Upper lobe of left lung (tissue), 6 donors: ENCODE measurements around the gene FRAT1. TPM values are rescaled to one million over a fixed set of nuclear protein-coding genes. Genes with fewer than 3 reads are reported as not detected.

Experiments used
- ATAC-seq, 2 donors: fragments of 200-7000 bp; cut with Tn5 transposase; one replicate each; pipeline ENCODE4 v1.9.1; 2022; ENCODE audit warnings: mild to moderate bottlenecking in 2 of 2, moderate library complexity in 2 of 2; ENCODE audit not compliant: low FRiP score in 2 of 2
- DNase-seq, 2 donors: peaks; one replicate each; pipeline ENCODE4 v3.0.0-alpha.2; 2019 to 2020
- H3K27ac ChIP-seq, 4 donors: fragments of 200-600 bp; sonication (generic); one replicate each; pipeline ENCODE4 v1.5.1; 2016 to 2019
- H3K27me3 ChIP-seq, 4 donors: fragments of 200-600 bp; sonication (generic); one replicate each; pipeline ENCODE4 v1.5.1; 2017 to 2019
- H3K36me3 ChIP-seq, 4 donors: fragments of 200-600 bp; sonication (generic); one replicate each; pipeline ENCODE4 v1.5.1; 2016 to 2019
- H3K4me1 ChIP-seq, 4 donors: fragments of 200-600 bp; sonication (generic); one replicate each; pipeline ENCODE4 v1.5.1; 2018 to 2019
- H3K4me3 ChIP-seq, 4 donors: fragments of 200-600 bp; sonication (generic); one replicate each; pipeline ENCODE4 v1.5.1; 2017 to 2019; ENCODE audit warnings: mild to moderate bottlenecking in 2 of 4, moderate library complexity in 1 of 4
- H3K9me3 ChIP-seq, 4 donors: fragments of 200-600 bp; sonication (generic); one replicate each; pipeline ENCODE4 v1.5.1; 2018 to 2019
- EP300 ChIP-seq, 4 donors: sonication (generic); formaldehyde crosslinking; IDR thresholded peaks; one replicate each; pipeline ENCODE4 v1.5.1; 2017; ENCODE audit warnings: antibody characterized with exemption in 4 of 4, control low read depth in 2 of 4
- POLR2A ChIP-seq, 4 donors: fragments of 450-650 bp; IDR thresholded peaks; one replicate each; pipeline ENCODE4 v1.5.1; 2016 to 2017; ENCODE audit warnings: antibody characterized with exemption in 4 of 4, mild to moderate bottlenecking in 2 of 4
- POLR2AphosphoS5 ChIP-seq, 2 donors: sonication (generic); formaldehyde crosslinking; IDR thresholded peaks; one replicate each; pipeline ENCODE4 v1.5.1; 2017; ENCODE audit warnings: antibody characterized with exemption in 2 of 2
- WGBS, 2 donors: methylation state at CpG; one replicate each; pipeline ENCODE4 v1.1.5; 2017 to 2018; 5-methylcytosine and 5-hydroxymethylcytosine counted together
- total RNA-seq, 6 donors: library from RNA; depleted of rRNA in 4 of 6; stranded (reverse); fragments of >200 nt in 4 of 6; gene quantifications; one replicate each; pipeline versions ENCODE4 v1.1.0 to v1.2.1, GENCODE V29; 2016 to 2021
- TF ChIP-seq, protein P1 (sequence below), 6 experiments: fragments of 450-650 bp in 4 of 6; fragments of 200-600 bp in 2 of 6; sonication (generic) in 2 of 6; IDR thresholded peaks; one replicate each; pipeline ENCODE4 v1.5.1; 2016 to 2019; ENCODE audit warnings: antibody characterized with exemption in 6 of 6
- donor health status: DM: no; HTN: no; CAD: no; lungs with moderate emphysema.
- donor health status: DM: no; HTN: yes; CAD: no; lungs with severe emphysema.

FRAT1 gene
- total RNA-seq, 6 donors from 2014 or later = 8.9 to 20.2 (median 15.4) TPM

DNA sequence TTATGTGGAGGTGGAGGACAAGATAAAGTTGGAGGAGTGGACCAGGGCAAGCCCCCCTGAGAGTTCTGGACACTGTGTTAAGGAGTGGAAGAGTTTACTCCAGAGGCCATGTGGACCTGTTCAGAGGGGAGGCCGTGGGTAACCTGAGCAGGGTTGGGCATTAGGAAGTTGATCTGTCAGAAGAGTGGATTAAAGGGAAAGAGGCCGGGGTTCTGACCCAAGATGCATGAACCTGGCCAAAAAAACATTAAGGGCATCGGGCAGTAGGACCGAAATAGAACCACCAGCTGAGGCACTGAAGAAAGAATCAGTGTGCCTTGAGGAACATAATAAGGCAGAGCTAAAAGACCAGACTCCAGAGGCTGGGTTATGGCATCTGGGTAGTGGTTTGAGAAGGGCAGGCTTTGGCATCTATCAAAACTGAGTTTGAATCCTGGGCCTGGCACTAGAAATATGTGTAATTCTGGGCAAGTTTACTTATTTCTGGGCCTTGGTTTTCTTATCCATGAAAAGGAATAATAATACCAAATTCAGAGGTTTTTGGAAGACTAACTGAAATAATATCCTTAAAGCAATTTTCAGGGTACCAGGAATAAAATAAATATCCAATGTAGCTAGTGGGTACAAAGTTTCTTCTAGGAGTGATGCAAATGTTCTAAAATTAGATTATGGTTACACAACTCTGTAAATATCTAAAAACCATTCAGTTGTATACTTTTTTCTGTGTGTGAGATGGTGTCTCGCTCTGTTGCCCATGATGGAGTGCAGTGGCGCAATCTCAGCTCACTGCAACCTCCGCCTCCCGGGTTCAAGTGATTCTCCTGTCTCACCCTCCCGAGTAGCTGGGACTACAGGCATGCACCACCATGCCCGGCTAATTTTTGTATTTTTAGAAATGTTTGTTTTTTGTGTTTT lies 10.9 kb upstream of the FRAT1 start:
- Histone ChIP-seq H3K27me3 (no peaks in the 10 kb centered on the region), H3K4me3 (no peak overlapping the region), H3K36me3 (no peaks in the 10 kb centered on the region), H3K9me3 (no peaks in the 10 kb centered on the region), H3K4me1 (no peaks in the 10 kb centered on the region), H3K27ac (no peak overlapping the region)
- WGBS, 2 donors = 64 to 68% methylated on average over 10 of the region's 10 CpGs
- DNase-seq = no peak
- ATAC-seq = no peak
- TF ChIP-seq POLR2A (IDR thresholded peaks at IDR 0.05) (no peak), EP300 (IDR thresholded peaks at IDR 0.05) (no peak), POLR2AphosphoS5 (IDR thresholded peaks at IDR 0.05) (no peak)
- TF ChIP-seq, protein P1, sequence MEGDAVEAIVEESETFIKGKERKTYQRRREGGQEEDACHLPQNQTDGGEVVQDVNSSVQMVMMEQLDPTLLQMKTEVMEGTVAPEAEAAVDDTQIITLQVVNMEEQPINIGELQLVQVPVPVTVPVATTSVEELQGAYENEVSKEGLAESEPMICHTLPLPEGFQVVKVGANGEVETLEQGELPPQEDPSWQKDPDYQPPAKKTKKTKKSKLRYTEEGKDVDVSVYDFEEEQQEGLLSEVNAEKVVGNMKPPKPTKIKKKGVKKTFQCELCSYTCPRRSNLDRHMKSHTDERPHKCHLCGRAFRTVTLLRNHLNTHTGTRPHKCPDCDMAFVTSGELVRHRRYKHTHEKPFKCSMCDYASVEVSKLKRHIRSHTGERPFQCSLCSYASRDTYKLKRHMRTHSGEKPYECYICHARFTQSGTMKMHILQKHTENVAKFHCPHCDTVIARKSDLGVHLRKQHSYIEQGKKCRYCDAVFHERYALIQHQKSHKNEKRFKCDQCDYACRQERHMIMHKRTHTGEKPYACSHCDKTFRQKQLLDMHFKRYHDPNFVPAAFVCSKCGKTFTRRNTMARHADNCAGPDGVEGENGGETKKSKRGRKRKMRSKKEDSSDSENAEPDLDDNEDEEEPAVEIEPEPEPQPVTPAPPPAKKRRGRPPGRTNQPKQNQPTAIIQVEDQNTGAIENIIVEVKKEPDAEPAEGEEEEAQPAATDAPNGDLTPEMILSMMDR (IDR thresholded peaks at IDR 0.05) = no peak

DNA sequence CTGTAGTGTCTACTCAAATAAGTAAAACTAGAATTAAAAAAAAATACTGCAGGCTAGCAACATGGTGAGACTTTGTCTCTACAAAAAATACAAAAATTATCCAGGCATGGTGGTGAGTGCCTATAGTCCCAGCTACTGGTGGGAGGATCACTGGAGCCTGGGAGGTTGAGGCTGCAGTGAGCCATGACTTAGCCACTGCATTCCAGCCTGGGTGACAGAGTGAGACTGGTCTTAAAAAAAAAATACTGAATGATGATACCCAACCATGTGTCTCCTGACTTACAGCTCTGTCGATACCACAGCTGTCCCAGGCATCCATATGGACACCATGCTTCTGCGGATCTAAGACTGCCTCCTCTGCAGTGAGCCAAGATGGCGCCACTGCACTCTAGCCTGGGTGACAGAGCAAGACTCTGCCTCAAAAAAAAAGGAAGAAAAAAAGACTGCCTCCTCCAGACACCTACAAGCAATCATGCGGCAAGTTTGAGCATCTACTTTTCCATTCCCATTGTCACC lies 7.9 kb upstream of the FRAT1 start:
- no peaks in the 10 kb centered on the region for H3K4me1 ChIP-seq
- 95 to 97% methylated on average over 4 of the region's 4 CpGs for WGBS, 2 donors
- no peaks in the 10 kb centered on the region for H3K36me3 ChIP-seq
- no peak overlapping the region for H3K27ac ChIP-seq
- H3K4me3 ChIP-seq = no peak overlapping the region
- TF ChIP-seq, protein P1 (IDR thresholded peaks at IDR 0.05) = no peak
- TF ChIP-seq POLR2A (IDR thresholded peaks at IDR 0.05) (no peak), EP300 (IDR thresholded peaks at IDR 0.05) (no peak), POLR2AphosphoS5 (IDR thresholded peaks at IDR 0.05) (no peak)
- ATAC-seq (no peak), DNase-seq (no peak)
- H3K9me3 ChIP-seq = no peaks in the 10 kb centered on the region
- no peaks in the 10 kb centered on the region for H3K27me3 ChIP-seq

DNA sequence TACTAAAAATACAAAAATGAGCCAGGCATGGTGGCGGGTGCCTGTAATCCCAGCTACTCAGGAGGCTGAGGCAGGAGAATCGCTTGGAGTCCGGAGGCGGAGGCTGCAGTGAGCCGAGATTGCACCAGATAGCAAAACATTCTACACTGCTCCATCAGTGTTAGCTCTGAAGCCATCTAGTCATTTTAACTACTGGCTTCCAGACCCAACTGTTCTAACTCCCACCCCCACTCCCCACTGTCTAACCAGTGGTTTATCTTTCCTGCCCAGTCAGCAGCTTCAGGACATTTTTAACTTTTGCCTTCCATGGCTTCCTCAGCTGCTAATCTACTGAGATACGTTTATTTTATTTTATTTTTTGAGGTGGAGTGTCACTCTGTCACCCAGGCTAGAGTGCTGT lies 6.2 kb upstream of the FRAT1 start:
- DNase-seq (no peak), ATAC-seq (no peak)
- H3K27ac ChIP-seq = no peak overlapping the region
- no peaks in the 10 kb centered on the region for H3K36me3 ChIP-seq
- no peaks in the 10 kb centered on the region for H3K27me3 ChIP-seq
- H3K9me3 ChIP-seq = no peaks in the 10 kb centered on the region
- TF ChIP-seq POLR2A (IDR thresholded peaks at IDR 0.05) (no peak), EP300 (IDR thresholded peaks at IDR 0.05) (no peak), POLR2AphosphoS5 (IDR thresholded peaks at IDR 0.05) (no peak)
- TF ChIP-seq, protein P1 (IDR thresholded peaks at IDR 0.05) = no peak
- peaks cover 0 to 4% (median 1%) of the 10 kb centered on the region in 4 donors for H3K4me1 ChIP-seq
- WGBS, 2 donors = 82 to 85% methylated on average over 6 of the region's 6 CpGs
- H3K4me3 ChIP-seq = no peak overlapping the region

DNA sequence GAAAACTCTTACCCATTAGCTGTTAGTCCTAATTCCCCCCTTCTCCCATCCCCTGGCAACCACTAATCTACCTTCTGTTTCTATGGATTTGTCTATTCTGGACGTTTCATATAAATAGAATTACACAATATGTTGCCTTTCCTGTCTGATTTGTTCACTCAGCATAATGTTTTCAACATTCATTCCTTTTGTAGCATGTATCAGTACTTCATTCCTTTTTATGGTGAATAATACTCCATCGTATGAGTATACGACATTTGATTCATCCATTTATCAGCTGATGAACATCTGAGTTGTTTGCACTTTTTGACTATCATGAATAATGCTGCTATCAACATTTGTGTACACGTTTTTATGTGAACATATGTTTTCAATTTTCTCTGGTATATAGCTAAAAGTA lies 4.4 kb upstream of the FRAT1 start:
- H3K9me3 ChIP-seq = no peaks in the 10 kb centered on the region

More for the DNA sequence above, 4.4 kb upstream of the FRAT1 start:
- Histone ChIP-seq H3K4me3 (no peak overlapping the region), H3K27me3 (no peaks in the 10 kb centered on the region), H3K27ac (no peak overlapping the region), H3K36me3 (no peaks in the 10 kb centered on the region), H3K4me1 (peaks cover 0 to 8% (median 5%) of the 10 kb centered on the region in 4 donors)
- 56 to 64% methylated on average over 4 of the region's 4 CpGs for WGBS, 2 donors
- ATAC-seq = no peak
- no peak for DNase-seq
- TF ChIP-seq EP300 (IDR thresholded peaks at IDR 0.05) (no peak), POLR2A (IDR thresholded peaks at IDR 0.05) (no peak), POLR2AphosphoS5 (IDR thresholded peaks at IDR 0.05) (no peak)
- TF ChIP-seq, protein P1 (IDR thresholded peaks at IDR 0.05) = no peak
